ENCODE data around the gene KBTBD4. TPM values are rescaled to one million over a fixed set of nuclear protein-coding genes. Genes with fewer than 3 reads are reported as not detected.

The KBTBD4 gene
- total and polyA plus RNA-seq, 2 of the 13 experiments (the other 11 are each of a cell fraction or from before 2014, with no cell fraction given): 8.5 to 12.8 TPM

- 100% methylated on average over 1 of the region's 1 CpG for WGBS (ENCODE audit: low lambda C conversion rate)
- no peaks in the 10 kb centered on the region for H3K9me3 ChIP-seq (ENCODE audit: low read length)
- H3K79me2 ChIP-seq (ENCODE audit: insufficient read depth, low read length): no peaks in the 10 kb centered on the region
- H3K9ac ChIP-seq (ENCODE audit: insufficient read depth, low read depth, low read length): no peak overlapping the region
- intact Hi-C loops (cut with micrococcal nuclease; ENCODE audit: unreplicated experiment): no loop called here
- ATAC-seq (no peak), FAIRE-seq (no peak), DNase-seq (ENCODE audit: low spot score) (no peak)
- H3K4me3 ChIP-seq (replicated peaks in 1 of 3; ENCODE audit: insufficient read depth in 1 of 3, low read depth in 2 of 3, low read length in 3 of 3): no peak overlapping the region
- no peaks in the 10 kb centered on the region for H3K27me3 ChIP-seq (ENCODE audit: control insufficient read depth in 1 of 2, insufficient read depth in 2 of 2, low read length in 2 of 2)
- no TSS peak for BruUV-seq (replicated peaks)
- no peaks in the 10 kb centered on the region for H4K20me1 ChIP-seq (ENCODE audit: insufficient read depth, low read length)
- POLR2A ChIA-PET: no interaction called here
- CTCF ChIA-PET (ENCODE audit: low intra/inter-chr PET ratio, low total read pairs): no interaction called here
- H3K4me2 ChIP-seq (ENCODE audit: low read depth, low read length): no peak overlapping the region
- in situ Hi-C loops (cut with HindIII; ENCODE audit: extremely low pct_ligation_motif_present, low pct_unique_long_range_greater_than_20kb): no loop called here
- no peak overlapping the region for H2AFZ ChIP-seq (ENCODE audit: low read length)
- no peak overlapping the region for H3K27ac ChIP-seq (ENCODE audit: extremely low read length, insufficient read depth, low read length)
- peaks cover 9% of the 10 kb centered on the region for H3K4me1 ChIP-seq (ENCODE audit: insufficient read depth, low read length)
- TF ChIP-seq DR1 (CRISPR knock-in tag; IDR thresholded peaks at IDR 0.05) (no peak), ZNF678 (CRISPR knock-in tag; IDR thresholded peaks at IDR 0.05) (no peak), AKAP8 (CRISPR knock-in tag; IDR thresholded peaks at IDR 0.05) (no peak), PRDM4 (CRISPR knock-in tag; IDR thresholded peaks at IDR 0.05; ENCODE audit: borderline replicate concordance) (no peak), SMAD9 (CRISPR knock-in tag; IDR thresholded peaks at IDR 0.05) (no peak), ZNF552 (CRISPR knock-in tag; IDR thresholded peaks at IDR 0.05; ENCODE audit: borderline replicate concordance) (no peak), GTF2F1 (IDR thresholded peaks at IDR 0.05; ENCODE audit: low read length) (no peak), SP140L (CRISPR knock-in tag; IDR thresholded peaks at IDR 0.05; ENCODE audit: borderline replicate concordance) (no peak), PHF5A (CRISPR knock-in tag; IDR thresholded peaks at IDR 0.05; ENCODE audit: low read depth, unreplicated experiment) (no peak), SUZ12 (IDR thresholded peaks at IDR 0.05; ENCODE audit: low read depth, low read length) (no peak), ZBTB25 (CRISPR knock-in tag; IDR thresholded peaks at IDR 0.05) (no peak), POLR2AphosphoS2 (IDR thresholded peaks at IDR 0.05; ENCODE audit: low read depth, low read length) (no peak), RNF2 (conservative IDR thresholded peaks at IDR 0.05; ENCODE audit: low read depth) (no peak), ZNF10 (CRISPR knock-in tag; IDR thresholded peaks at IDR 0.05; ENCODE audit: borderline replicate concordance, low read depth) (no peak)
- H3K36me3 ChIP-seq (replicated peaks in 1 of 2; ENCODE audit: control insufficient read depth in 1 of 2, insufficient read depth in 2 of 2, low read length in 2 of 2): no peaks in the 10 kb centered on the region
Observed at GRCh38 chr11:47558695-47559094, 20.1 kb downstream of the KBTBD4 start.
